ENCODE results near the gene RASGRP2.

Gene RASGRP2

GRCh38 chr11:64742087-64742888 is 1.7 kb downstream of the RASGRP2 start:
- in situ Hi-C loops (cut with MboI; ENCODE audit: low sequenced_read_pairs), result no loop called here

GRCh38 chr11:64741375-64742086 is 2.4 kb downstream of the RASGRP2 start:
- in situ Hi-C loops (cut with MboI; ENCODE audit: low sequenced_read_pairs), result no loop called here

GRCh38 chr11:64739871-64740270 is 4.1 kb downstream of the RASGRP2 start:
- in situ Hi-C loops (cut with MboI; ENCODE audit: low sequenced_read_pairs), result no loop called here

- in situ Hi-C loops (cut with MboI; ENCODE audit: low sequenced_read_pairs), result no loop called here
Measured at GRCh38 chr11:64736654-64737053, 7.3 kb downstream of the RASGRP2 start.

- in situ Hi-C loops (cut with MboI; ENCODE audit: low sequenced_read_pairs), result no loop called here
Measured at GRCh38 chr11:64735725-64736259, 8.2 kb downstream of the RASGRP2 start.

GRCh38 chr11:64734811-64735724 is 8.9 kb downstream of the RASGRP2 start:
- in situ Hi-C loops (cut with MboI; ENCODE audit: low sequenced_read_pairs), result no loop called here

- in situ Hi-C loops (cut with MboI; ENCODE audit: low sequenced_read_pairs), result no loop called here
Measured at GRCh38 chr11:64731601-64732000, 12.3 kb downstream of the RASGRP2 start.

GRCh38 chr11:64729851-64730382 is 14.0 kb downstream of the RASGRP2 start:
- in situ Hi-C loops (cut with MboI; ENCODE audit: low sequenced_read_pairs), result no loop called here

- in situ Hi-C loops (cut with MboI; ENCODE audit: low sequenced_read_pairs), result no loop called here
Measured at GRCh38 chr11:64728757-64729365, 15.1 kb downstream of the RASGRP2 start.

DNA sequence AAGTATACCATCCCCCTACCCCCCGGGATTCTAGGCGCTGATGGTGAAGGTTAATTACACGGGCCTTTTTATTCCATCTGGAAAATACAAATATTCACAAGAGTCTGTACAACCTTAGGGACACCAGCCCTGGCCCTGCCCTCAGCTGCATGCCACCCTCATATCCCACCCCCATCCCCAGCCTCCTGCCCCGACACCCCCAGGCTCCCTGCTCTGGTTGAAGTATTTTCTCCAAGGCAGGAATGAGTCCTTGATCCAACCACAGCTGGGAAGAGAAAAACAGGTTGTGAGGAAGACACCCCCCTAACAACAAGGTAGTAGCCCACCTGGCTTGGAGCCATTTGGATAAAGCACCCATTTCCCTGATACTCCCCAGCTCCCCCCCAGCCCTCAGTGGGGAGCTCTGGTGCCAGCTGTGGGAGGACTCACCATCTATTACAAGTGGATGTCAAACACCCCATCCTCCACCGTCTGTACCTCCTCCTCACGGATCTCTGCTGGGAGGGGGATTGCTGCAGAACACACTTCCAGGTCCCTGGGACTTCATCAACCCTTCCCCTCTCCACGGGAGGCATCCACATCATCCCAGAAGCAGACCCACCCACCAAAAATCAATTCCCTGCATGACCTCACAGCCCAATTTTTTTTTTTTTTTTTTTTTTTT is 16.9 kb downstream of the RASGRP2 start:
- in situ Hi-C loops (cut with MboI; ENCODE audit: low sequenced_read_pairs), result no loop called here

GRCh38 chr11:64726211-64726641 is 17.7 kb downstream of the RASGRP2 start:
- in situ Hi-C loops (cut with MboI; ENCODE audit: low sequenced_read_pairs), result no loop called here

DNA sequence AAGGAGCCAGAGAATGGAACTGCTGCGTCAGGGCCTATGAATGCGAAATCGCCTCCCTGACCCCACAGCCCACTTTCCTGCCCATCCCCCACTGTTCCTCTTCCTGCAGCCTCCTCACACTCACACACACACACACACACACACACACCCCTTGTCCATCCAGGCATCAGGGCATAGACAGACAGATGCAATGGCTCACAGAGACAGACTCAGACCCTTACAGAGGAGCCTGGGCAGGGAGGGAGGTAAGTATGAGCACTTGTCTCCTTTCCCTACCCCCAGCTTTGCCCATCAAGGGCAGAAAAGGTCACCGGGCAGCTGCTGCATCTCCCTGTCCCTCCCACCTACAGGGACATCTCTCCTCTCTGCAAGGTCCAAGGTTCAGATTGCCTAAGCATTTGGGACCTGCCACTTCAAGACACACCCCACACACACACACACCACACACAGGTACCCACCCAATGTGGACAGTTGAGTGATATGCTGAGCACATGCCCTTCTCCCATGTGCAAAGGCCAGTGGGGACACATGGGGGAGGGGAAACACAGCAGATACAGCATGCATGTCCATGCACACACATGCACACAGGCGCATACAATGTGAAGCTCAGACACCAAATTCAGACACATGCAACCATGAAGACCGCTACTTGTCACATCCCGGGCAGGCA is 18.9 kb downstream of the RASGRP2 start:
- in situ Hi-C loops (cut with MboI; ENCODE audit: low sequenced_read_pairs), result no loop called here

DNA sequence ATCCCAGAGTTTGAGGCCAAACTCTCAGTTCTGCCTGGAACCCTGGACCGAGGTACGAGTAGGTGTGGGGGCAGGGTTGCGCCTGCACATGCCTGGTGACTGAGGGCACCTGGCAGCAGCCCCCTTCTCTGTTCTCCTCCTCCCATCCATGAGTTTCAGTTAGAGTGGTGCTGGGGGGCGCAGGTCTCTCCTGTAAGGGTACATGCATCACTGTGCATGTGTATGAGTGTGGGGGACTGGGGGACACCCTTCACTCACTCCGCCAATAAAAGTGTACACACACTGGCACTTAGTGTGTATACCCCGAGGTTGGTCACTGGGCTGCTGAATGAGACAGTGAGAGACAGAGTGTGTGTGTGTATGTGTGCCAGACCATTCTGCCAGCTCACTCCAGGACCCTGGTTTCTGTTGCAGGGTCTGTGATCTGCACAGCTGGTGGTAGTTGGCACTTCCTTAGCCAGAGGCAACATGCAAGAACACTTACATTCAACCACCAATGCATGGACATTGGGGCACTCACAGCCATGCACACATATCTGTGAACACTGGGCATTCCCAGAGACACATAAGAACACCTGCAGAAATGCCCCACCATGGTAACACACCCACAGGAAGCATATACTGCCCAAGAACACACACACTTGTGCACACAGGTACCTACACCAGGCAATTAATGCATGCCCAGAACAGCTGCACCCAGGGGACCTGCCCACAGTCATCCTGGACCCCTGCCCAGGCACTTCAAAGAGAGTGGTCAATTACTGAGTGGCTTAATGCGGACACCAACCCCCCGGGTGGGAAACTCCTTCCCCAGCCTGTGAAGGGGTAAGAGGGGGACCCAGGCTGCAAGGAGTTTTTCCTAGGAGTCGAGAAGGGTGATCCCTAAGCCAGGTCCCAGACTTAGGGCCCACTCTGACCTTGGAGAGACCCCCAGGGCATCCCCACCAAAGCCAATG is 19.8 kb downstream of the RASGRP2 start:
- in situ Hi-C loops (cut with MboI; ENCODE audit: low sequenced_read_pairs), result no loop called here

GRCh38 chr11:64723117-64723906 is 20.6 kb downstream of the RASGRP2 start, which contains the start of gene NRXN2:
TSS of gene NRXN2 (minus strand) at chr11:64723197. CDS start at chr11:64713699, 9,498 bp downstream.
- in situ Hi-C loops (cut with MboI; ENCODE audit: low sequenced_read_pairs), result no loop called here

DNA sequence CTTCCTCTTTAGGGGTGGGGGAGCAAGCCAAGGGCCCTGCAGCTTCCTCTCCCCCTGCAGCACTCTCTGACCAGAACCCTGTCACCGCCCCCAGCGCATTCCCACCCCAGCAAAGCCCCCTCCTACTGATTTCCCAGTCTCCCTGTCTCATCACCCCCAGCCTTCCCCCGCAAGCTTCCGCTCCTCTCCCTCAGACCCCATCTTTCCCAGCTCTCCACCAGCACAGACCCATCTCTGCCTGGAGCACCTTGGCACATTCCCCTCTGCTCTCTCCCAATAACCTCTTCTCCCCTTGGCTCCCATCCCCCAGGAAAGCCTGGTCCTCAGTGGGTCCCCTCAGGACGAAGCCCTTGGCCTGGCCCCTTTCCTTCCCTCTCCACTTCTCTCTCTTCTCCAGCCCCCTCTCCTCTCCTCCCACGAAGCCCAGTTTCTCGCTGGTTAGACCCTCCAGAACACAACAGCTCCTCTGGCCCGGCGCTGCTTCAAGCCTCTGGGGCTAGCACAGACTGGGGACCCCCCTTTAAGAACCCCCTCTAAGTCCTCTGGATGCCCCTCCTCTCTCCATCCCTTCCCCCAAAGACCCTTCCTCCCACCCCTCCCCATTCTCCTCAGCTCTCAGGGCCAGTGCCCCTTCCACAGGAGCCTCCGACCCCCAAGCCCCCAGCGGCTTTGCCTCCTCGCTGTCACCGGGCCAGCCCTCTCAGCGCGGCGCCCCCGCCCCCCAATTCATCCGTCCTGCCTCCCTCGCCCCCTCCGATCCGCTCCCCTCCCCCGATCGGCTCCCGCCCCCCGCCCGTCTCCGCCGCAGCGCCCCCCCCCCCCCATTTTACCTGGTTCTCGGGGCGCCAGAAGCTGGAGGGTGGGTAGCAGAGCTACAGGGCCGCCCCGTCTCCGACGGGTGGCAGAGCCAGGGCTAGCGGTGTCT is 21.5 kb downstream of the RASGRP2 start:
- in situ Hi-C loops (cut with MboI; ENCODE audit: low sequenced_read_pairs), result no loop called here

DNA sequence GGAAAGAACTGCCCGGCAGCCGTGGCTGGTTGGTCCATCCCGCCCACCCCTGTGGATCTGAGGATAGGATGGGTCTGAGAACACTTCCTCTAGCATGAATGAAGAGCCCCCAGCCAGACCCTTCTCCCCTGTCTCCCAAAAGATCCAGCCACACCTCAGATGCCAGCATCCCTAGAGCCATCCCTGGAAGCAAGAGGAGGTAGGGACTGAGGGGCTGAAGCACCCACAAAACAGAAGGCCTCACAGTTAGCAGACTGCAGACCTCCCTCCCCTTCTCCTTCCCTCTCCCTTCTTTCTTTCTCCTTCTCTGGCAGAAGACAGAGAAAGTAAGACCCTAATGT is 22.6 kb downstream of the RASGRP2 start:
- in situ Hi-C loops (cut with MboI; ENCODE audit: low sequenced_read_pairs), result no loop called here
